C1 segment of cervical spinal cord (tissue), 14 donors: ENCODE measurements around the gene KTN1.

ENCODE experiments used
- DNase-seq, 14 donors: peaks; one replicate each; lab custom pipeline; 2025; lab: John Stamatoyannopoulos, UW

The KTN1 gene

DNA sequence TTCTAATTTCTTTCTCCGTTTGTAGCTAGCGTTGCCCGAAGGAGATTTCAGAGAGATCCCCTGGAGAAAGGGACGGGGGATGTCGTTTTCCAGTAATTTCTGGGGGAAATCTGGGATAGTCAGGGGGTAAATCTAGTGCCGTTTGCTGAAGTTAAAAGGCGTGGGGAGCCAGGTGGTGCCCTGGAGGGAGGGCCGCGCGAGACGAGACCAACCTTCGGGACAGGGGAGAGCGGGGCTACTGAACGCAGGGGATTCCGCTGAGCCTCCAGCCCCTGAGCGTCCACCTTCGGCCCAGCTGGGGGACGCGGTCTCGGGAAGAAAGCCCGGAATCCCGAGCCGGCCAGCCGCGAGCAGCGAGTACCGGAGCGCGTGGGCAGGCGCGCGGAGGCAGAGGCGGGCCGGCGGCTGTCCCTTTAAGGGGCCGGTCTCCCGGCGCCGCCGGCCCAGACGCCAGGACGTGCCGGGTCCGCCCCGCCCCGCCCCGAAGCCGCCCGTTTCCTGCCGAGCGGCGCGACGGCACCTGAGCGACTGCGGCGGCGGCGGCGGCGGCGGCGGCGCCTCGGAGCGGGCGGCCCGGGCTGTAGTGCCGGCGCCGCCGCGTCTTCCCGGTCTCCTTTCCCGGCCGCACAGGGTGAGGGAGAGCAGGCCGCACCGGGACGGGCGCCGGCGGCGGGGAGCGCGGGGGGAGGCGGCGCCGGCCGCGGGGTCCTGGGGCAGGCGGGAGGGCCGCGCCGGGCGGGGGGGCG is at the start of gene KTN1:
KTN1 (plus strand) TSS at position 484 of the 746 bp plus-strand sequence. CDS start 31,842 bp downstream, outside the sequence.
- peak in 13 of 14 donors; percentile 17 to 85 (median 72) for DNase-seq

GRCh38 chr14:55530464-55530863 is 49.5 kb upstream of the KTN1 start:
- DNase-seq = no peak

GRCh38 chr14:55532645-55533344 is 47.2 kb upstream of the KTN1 start:
- no peak for DNase-seq

DNA sequence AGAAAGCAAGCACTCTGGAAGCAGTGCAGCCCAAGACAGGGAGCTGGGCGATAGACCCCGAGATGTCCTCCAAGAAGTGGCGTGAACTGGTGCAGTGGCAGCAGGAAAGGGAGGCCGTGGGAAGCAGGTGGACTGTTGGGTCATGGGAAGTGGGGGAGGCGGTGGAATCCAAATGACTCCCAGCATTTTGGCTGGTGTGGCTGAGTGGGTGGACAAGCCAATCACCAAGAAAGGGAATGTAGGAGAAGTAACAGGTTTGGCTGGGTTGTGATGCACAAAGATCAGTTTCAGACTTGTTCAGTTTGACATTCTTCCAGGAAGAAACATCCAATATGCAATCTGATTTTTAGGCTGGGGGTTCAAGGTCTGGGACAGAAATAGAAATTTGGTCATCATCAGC is 46.0 kb upstream of the KTN1 start:
- DNase-seq = no peak

GRCh38 chr14:55535516-55536203 is 44.3 kb upstream of the KTN1 start:
- no peak for DNase-seq

- DNase-seq = no peak
Measured at GRCh38 chr14:55536204-55536708, 43.8 kb upstream of the KTN1 start.

GRCh38 chr14:55537782-55538181 is 42.2 kb upstream of the KTN1 start:
- DNase-seq = no peak

GRCh38 chr14:55539975-55540374 is 40.0 kb upstream of the KTN1 start:
- DNase-seq = no peak

GRCh38 chr14:55540847-55541773 is 38.9 kb upstream of the KTN1 start:
- DNase-seq = no peak

GRCh38 chr14:55545779-55546178 is 34.2 kb upstream of the KTN1 start:
- DNase-seq = no peak

GRCh38 chr14:55546212-55546874 is 33.7 kb upstream of the KTN1 start:
- DNase-seq = no peak

GRCh38 chr14:55547650-55548315 is 32.2 kb upstream of the KTN1 start:
- no peak for DNase-seq

GRCh38 chr14:55553791-55554190 is 26.2 kb upstream of the KTN1 start:
- DNase-seq = no peak

DNA sequence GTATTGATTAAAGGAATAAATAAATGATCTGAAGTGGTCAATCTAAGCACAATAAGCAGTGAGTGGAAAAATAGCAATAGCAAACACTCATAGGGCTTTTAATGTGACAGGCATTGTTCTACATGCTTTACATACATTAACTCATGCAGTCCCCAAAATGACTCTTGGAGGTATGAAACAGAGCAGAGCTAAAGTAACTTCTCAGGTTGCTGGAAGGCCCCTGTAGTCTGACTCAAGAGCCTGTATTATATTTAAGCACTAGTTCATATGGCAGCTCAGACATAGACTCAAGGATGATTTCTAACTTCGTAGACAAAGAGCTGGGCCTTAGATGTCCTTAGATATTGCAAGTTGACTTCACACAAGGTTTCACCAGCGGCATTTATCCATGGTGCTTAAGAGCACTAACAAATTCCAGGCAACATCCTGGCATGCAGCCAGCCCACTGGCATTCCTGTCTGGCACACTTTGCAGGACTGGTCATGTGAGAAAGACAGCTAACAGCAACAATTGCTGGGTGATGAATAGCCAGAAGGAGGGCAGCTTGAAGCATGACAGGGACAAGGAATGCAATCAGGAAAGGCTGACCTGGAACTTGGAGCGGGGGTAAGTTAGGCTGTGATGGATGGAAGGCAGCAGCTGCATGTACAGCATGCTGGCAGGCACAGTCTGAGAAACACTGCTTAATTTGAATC is 22.9 kb upstream of the KTN1 start:
- peak in 8 of 14 donors; percentile 6 to 62 (median 22) for DNase-seq

GRCh38 chr14:55562135-55562534 is 17.9 kb upstream of the KTN1 start:
- no peak for DNase-seq

GRCh38 chr14:55568618-55569017 is 11.4 kb upstream of the KTN1 start:
- DNase-seq = no peak

DNA sequence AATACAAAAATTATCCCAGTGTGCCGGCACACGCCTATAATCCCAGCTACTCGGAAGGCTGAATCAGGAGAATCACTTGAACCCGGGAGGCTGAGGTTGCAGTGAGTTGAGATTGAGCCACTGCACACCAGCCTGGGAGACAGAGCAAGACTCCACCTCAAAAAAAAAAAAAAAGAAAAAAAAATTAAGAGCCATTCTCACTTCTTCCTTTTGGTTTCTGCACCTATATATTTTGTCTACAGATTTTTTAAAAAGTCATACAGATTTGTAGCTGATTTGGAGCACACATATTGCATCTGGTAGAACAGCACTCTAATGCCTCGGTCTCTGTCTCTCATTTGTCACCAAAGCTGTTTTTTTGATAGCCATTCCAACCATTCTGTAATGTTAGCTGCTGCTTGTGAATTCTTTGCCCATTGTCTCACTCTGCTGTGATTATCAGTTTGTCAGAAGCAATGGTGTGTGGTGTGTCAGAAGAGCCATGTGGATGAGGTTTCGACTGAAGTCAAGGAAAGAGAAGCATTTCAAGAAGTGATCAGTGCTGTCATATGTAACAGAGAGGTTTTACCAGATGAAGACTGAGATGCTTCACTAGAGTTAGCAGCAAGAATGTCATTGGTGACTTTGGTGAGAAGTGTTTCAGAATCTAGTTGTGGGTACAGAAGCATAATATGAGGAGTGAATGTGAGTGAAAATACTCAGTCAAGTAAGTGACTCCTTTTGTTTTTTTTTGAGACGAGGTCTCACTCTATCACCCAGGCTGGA is 8.7 kb upstream of the KTN1 start:
- no peak for DNase-seq

DNA sequence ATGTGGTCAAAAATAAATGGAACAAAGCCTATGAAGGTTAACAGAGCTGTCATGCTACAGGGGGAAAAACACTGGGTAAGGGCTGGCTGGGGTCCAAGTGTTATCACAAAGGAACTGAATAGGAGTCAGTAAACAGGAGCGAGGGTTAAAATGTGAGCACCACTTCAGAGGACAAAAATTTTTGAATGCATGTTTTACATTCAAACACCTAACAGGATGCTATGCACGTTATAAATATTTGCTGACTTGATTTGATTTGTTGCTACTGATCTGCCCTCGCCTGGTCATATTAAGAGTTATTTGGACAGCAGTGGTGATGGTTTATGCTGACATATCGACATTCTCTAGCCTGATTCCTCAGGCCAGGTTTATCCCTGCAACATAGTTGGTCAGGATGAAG is 7.4 kb upstream of the KTN1 start:
- DNase-seq = no peak

DNA sequence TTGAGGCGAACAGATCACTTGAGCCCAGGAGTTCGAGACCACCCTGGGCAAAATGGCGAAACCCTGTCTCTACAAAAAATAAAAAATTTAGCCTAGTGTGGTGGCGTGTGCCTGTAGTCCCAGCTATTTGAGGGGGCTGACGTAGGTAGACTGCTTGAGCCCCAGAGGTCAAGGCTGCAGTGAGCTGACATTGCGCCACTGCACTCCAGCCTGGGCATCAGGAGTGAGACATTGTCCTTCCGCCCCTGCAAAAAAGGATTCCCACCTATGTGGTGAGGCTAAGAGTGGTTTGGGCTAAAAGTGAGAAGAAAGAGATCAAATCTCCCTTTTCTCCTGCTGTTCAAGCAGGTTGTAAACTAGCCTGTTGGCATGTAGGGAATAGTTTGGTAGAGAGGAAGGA is 5.0 kb upstream of the KTN1 start:
- DNase-seq = no peak
